ENCODE measurements around the gene TECPR2.

- TF ChIP-seq FOXA1 (IDR thresholded peaks at IDR 0.05) (no peak), SP1 (IDR thresholded peaks at IDR 0.05) (no peak), FOXM1 (IDR thresholded peaks at IDR 0.05; ENCODE audit: borderline replicate concordance) (no peak), CTBP1 (IDR thresholded peaks at IDR 0.05; ENCODE audit: borderline replicate concordance) (no peak), ZNF384 (IDR thresholded peaks at IDR 0.05) (no peak), BHLHE40 (IDR thresholded peaks at IDR 0.05; ENCODE audit: borderline replicate concordance) (no peak), SUZ12 (IDR thresholded peaks at IDR 0.05) (no peak), ELF4 (IDR thresholded peaks at IDR 0.05) (no peak), HDGF (IDR thresholded peaks at IDR 0.05; ENCODE audit: borderline replicate concordance) (no peak), TARDBP (IDR thresholded peaks at IDR 0.05) (no peak), NFRKB (IDR thresholded peaks at IDR 0.05) (no peak)
- TF ChIP-seq, protein P1, sequence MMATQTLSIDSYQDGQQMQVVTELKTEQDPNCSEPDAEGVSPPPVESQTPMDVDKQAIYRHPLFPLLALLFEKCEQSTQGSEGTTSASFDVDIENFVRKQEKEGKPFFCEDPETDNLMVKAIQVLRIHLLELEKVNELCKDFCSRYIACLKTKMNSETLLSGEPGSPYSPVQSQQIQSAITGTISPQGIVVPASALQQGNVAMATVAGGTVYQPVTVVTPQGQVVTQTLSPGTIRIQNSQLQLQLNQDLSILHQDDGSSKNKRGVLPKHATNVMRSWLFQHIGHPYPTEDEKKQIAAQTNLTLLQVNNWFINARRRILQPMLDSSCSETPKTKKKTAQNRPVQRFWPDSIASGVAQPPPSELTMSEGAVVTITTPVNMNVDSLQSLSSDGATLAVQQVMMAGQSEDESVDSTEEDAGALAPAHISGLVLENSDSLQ (IDR thresholded peaks at IDR 0.05) = no peak
These were observed 18.7 kb upstream of the TECPR2 start for GRCh38 chr14:102344084-102344483.

Measured in HEK293T (cell line).